Nephron progenitor cell (in vitro differentiated cells): ENCODE data around the gene TOR1AIP2.
"Not testable (repeated sequence)": the region's sequence is repeated elsewhere in the genome, so short reads cannot be mapped to it uniquely, and the experiment has no call there.

Experiments used
- DNase-seq: peaks from one replicate; pipeline ENCODE4 v3.0.0; 2021
- H3K27ac Mint-ChIP-seq: 2 replicates; pipeline ENCODE4 v1.8.0; 2021; ENCODE audit warnings: mild to moderate bottlenecking, moderate library complexity, mixed read lengths
- H3K27me3 Mint-ChIP-seq: 2 replicates; pipeline ENCODE4 v1.8.0; 2021; ENCODE audit warnings: mild to moderate bottlenecking, low read depth, mixed read lengths; ENCODE audit not compliant: poor library complexity
- H3K36me3 Mint-ChIP-seq: 2 replicates; pipeline ENCODE4 v1.8.0; 2021; ENCODE audit warnings: low read depth, mixed read lengths
- H3K4me1 Mint-ChIP-seq: 2 replicates; pipeline ENCODE4 v1.8.0; 2021; ENCODE audit warnings: mixed read lengths
- H3K4me3 Mint-ChIP-seq: 2 replicates; pipeline ENCODE4 v1.8.0; 2021; ENCODE audit warnings: mild to moderate bottlenecking, moderate library complexity, mixed read lengths
- H3K9me3 Mint-ChIP-seq: 2 replicates; pipeline ENCODE4 v1.8.0; 2021; ENCODE audit warnings: mild to moderate bottlenecking, moderate library complexity, mixed read lengths
- CTCF ChIP-seq: fragments of 200-600 bp; sonication (generic); IDR thresholded peaks from 2 replicates; pipeline ENCODE4 v1.5.0; 2021; ENCODE audit warnings: antibody characterized with exemption

Gene TOR1AIP2

DNA sequence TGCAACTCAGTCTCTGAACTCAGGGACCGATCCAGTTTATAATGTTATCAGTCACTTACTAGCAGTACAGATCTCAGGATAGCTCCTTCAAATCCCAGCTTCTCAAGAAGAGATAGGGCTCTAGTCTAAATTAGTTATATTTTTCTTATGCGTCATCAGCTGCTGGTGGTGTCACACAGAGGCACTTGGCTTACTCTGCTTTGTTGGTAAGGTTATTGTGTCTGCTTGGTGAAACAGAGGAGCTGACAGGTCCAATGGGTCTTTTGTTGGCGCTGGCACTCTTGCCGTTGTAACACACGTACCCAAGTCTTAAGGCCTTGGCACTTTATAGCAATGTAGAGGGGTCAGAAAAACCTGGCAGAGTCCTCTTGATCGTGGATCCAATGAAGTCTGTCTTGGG is 12.2 kb downstream of the TOR1AIP2 start:
- Mint-ChIP-seq H3K4me1 (no peaks in the 10 kb centered on the region), H3K4me3 (no peak overlapping the region), H3K9me3 (no peaks in the 10 kb centered on the region), H3K27me3 (no peaks in the 10 kb centered on the region), H3K27ac (no peak overlapping the region), H3K36me3 (peaks cover 73% of the 10 kb centered on the region)
- DNase-seq = no peak
- no peak for TF ChIP-seq CTCF

GRCh38 chr1:179860652-179861051 is 17.0 kb downstream of the TOR1AIP2 start:
- H3K36me3 Mint-ChIP-seq = peaks cover 65% of the 10 kb centered on the region
- no peak overlapping the region for H3K27ac Mint-ChIP-seq
- DNase-seq = no peak
- no peaks in the 10 kb centered on the region for H3K9me3 Mint-ChIP-seq
- no peaks in the 10 kb centered on the region for H3K27me3 Mint-ChIP-seq
- H3K4me3 Mint-ChIP-seq = no peak overlapping the region
- no peak for TF ChIP-seq CTCF
- peaks cover 10% of the 10 kb centered on the region for H3K4me1 Mint-ChIP-seq

GRCh38 chr1:179857009-179857408 is 20.6 kb downstream of the TOR1AIP2 start:
- Mint-ChIP-seq H3K36me3 (peaks cover 55% of the 10 kb centered on the region), H3K27me3 (no peaks in the 10 kb centered on the region), H3K4me3 (no peak overlapping the region), H3K27ac (no peak overlapping the region), H3K4me1 (peaks cover 10% of the 10 kb centered on the region), H3K9me3 (no peaks in the 10 kb centered on the region)
- no peak for DNase-seq
- TF ChIP-seq CTCF = no peak

- Mint-ChIP-seq H3K9me3 (no peaks in the 10 kb centered on the region), H3K4me1 (peaks cover 10% of the 10 kb centered on the region), H3K36me3 (peaks cover 57% of the 10 kb centered on the region), H3K27me3 (no peaks in the 10 kb centered on the region), H3K4me3 (no peak overlapping the region), H3K27ac (no peak overlapping the region)
- DNase-seq = no peak
- TF ChIP-seq CTCF = no peak
Observed at GRCh38 chr1:179856296-179856695, 21.3 kb downstream of the TOR1AIP2 start.

GRCh38 chr1:179855831-179856230 is 21.8 kb downstream of the TOR1AIP2 start:
- H3K27me3 Mint-ChIP-seq, H3K9me3 Mint-ChIP-seq, H3K4me3 Mint-ChIP-seq, H3K4me1 Mint-ChIP-seq, DNase-seq, H3K27ac Mint-ChIP-seq: not testable (repeated sequence)
- H3K36me3 Mint-ChIP-seq = peaks cover 60% of the 10 kb centered on the region

GRCh38 chr1:179853102-179853501 is 24.5 kb downstream of the TOR1AIP2 start:
- no peak for DNase-seq
- Mint-ChIP-seq H3K4me1 (no peaks in the 10 kb centered on the region), H3K27ac (no peak overlapping the region), H3K9me3 (no peaks in the 10 kb centered on the region), H3K27me3 (no peaks in the 10 kb centered on the region), H3K4me3 (no peak overlapping the region), H3K36me3 (peaks cover 77% of the 10 kb centered on the region)
- no peak for TF ChIP-seq CTCF
